Measurements from ENCODE around the gene REPS2. TPM values are rescaled to one million over a fixed set of nuclear protein-coding genes. Genes with fewer than 3 reads are reported as not detected.
A peak's percentile ranks its signal among the peaks of the same experiment; 100 is the strongest.

Gene REPS2
- total RNA-seq, 1 donor from 2014 or later = 1.2 TPM

GRCh38 chrX:16993791-16994318 is 47.4 kb downstream of the REPS2 start:
- TF ChIP-seq EZH2 (IDR thresholded peaks at IDR 0.05; ENCODE audit: insufficient read depth, low read length) = no peak
- no peak for TF ChIP-seq CTCF (IDR thresholded peaks at IDR 0.05; ENCODE audit: insufficient read depth, low read depth, low read length)
- Mint-ChIP-seq H3K27ac (ENCODE audit: unreplicated experiment) (no peak overlapping the region), H3K4me1 (ENCODE audit: low read depth, unreplicated experiment) (no peaks in the 10 kb centered on the region), H3K36me3 (ENCODE audit: low read depth, unreplicated experiment) (no peaks in the 10 kb centered on the region), H3K9me3 (ENCODE audit: unreplicated experiment) (no peaks in the 10 kb centered on the region), H3K4me3 (ENCODE audit: unreplicated experiment) (no peak overlapping the region), H3K27me3 (ENCODE audit: low read depth, unreplicated experiment) (peaks cover 2% of the 10 kb centered on the region)
- Histone ChIP-seq H4K20me1 (ENCODE audit: insufficient read depth, low read length) (no peaks in the 10 kb centered on the region), H3K4me3 (ENCODE audit: insufficient read depth, low read depth, low read length) (no peak overlapping the region), H3K79me2 (ENCODE audit: insufficient read depth, low read length) (no peaks in the 10 kb centered on the region), H3K4me2 (ENCODE audit: low read length) (no peak overlapping the region), H3K27ac (ENCODE audit: low read depth, low read length) (no peak overlapping the region), H3K4me1 (ENCODE audit: insufficient read depth, low read length) (no peaks in the 10 kb centered on the region), H2AFZ (ENCODE audit: low read depth, low read length) (no peak overlapping the region), H3K36me3 (ENCODE audit: insufficient read depth, low read length) (no peaks in the 10 kb centered on the region), H3K9me3 (ENCODE audit: insufficient read depth, low read depth, low read length) (no peaks in the 10 kb centered on the region), H3K9ac (ENCODE audit: low read length) (no peak overlapping the region), H3K27me3 (ENCODE audit: insufficient read depth, low read length) (no peaks in the 10 kb centered on the region)
- FAIRE-seq (peak; percentile 71), DNase-seq (ENCODE audit: low read depth) (no peak)

DNA sequence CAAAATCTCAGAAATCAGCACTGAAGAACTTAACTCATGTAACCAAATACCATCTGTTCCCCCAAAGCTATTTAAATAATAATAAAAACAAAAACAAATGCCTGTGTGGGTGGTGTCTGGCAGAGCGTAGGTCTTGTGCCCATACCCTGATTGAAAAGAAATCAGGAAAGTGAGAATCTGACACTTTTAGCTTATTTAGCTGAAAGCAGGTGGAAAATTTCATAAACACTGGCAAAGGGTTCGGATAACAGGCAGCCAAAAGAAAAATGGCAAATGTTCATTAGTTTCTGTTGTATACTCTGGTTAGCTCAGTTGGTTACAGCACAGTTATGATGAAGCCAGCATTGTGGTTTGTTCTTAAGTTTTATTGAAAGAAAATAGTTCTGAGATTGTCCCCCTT is 48.3 kb downstream of the REPS2 start:
- Mint-ChIP-seq H3K27me3 (ENCODE audit: low read depth, unreplicated experiment) (peaks cover 2% of the 10 kb centered on the region), H3K27ac (ENCODE audit: unreplicated experiment) (no peak overlapping the region), H3K36me3 (ENCODE audit: low read depth, unreplicated experiment) (no peaks in the 10 kb centered on the region), H3K4me1 (ENCODE audit: low read depth, unreplicated experiment) (no peaks in the 10 kb centered on the region), H3K9me3 (ENCODE audit: unreplicated experiment) (no peaks in the 10 kb centered on the region), H3K4me3 (ENCODE audit: unreplicated experiment) (no peak overlapping the region)
- H3K4me1 ChIP-seq (ENCODE audit: insufficient read depth, low read length) = no peaks in the 10 kb centered on the region
- no peaks in the 10 kb centered on the region for H3K36me3 ChIP-seq (ENCODE audit: insufficient read depth, low read length)
- TF ChIP-seq CTCF (IDR thresholded peaks at IDR 0.05; ENCODE audit: insufficient read depth, low read depth, low read length) = no peak
- no peak for TF ChIP-seq EZH2 (IDR thresholded peaks at IDR 0.05; ENCODE audit: insufficient read depth, low read length)
- H3K79me2 ChIP-seq (ENCODE audit: insufficient read depth, low read length) = no peaks in the 10 kb centered on the region
- H3K4me2 ChIP-seq (ENCODE audit: low read length) = no peak overlapping the region
- no peaks in the 10 kb centered on the region for H3K9me3 ChIP-seq (ENCODE audit: insufficient read depth, low read depth, low read length)
- FAIRE-seq (no peak), DNase-seq (ENCODE audit: low read depth) (no peak)
- H2AFZ ChIP-seq (ENCODE audit: low read depth, low read length) = no peak overlapping the region
- no peak overlapping the region for H3K4me3 ChIP-seq (ENCODE audit: insufficient read depth, low read depth, low read length)
- H4K20me1 ChIP-seq (ENCODE audit: insufficient read depth, low read length) = no peaks in the 10 kb centered on the region
- H3K27me3 ChIP-seq (ENCODE audit: insufficient read depth, low read length) = no peaks in the 10 kb centered on the region
- no peak overlapping the region for H3K27ac ChIP-seq (ENCODE audit: low read depth, low read length)
- no peak overlapping the region for H3K9ac ChIP-seq (ENCODE audit: low read length)

- no peaks in the 10 kb centered on the region for H3K36me3 ChIP-seq (ENCODE audit: insufficient read depth, low read length)
- no peaks in the 10 kb centered on the region for H3K36me3 Mint-ChIP-seq (ENCODE audit: low read depth, unreplicated experiment)
- H3K4me1 Mint-ChIP-seq (ENCODE audit: low read depth, unreplicated experiment) = no peaks in the 10 kb centered on the region
- H4K20me1 ChIP-seq (ENCODE audit: insufficient read depth, low read length) = no peaks in the 10 kb centered on the region
- no peaks in the 10 kb centered on the region for H3K27me3 ChIP-seq (ENCODE audit: insufficient read depth, low read length)
- no peak overlapping the region for H3K4me2 ChIP-seq (ENCODE audit: low read length)
- H3K27ac Mint-ChIP-seq (ENCODE audit: unreplicated experiment) = no peak overlapping the region
- H3K79me2 ChIP-seq (ENCODE audit: insufficient read depth, low read length) = no peaks in the 10 kb centered on the region
- H3K27me3 Mint-ChIP-seq (ENCODE audit: low read depth, unreplicated experiment) = peaks cover 2% of the 10 kb centered on the region
- H2AFZ ChIP-seq (ENCODE audit: low read depth, low read length) = no peak overlapping the region
- H3K27ac ChIP-seq (ENCODE audit: low read depth, low read length) = no peak overlapping the region
- FAIRE-seq (peak; percentile 26), DNase-seq (ENCODE audit: low read depth) (no peak)
- no peak overlapping the region for H3K4me3 ChIP-seq (ENCODE audit: insufficient read depth, low read depth, low read length)
- no peak for TF ChIP-seq CTCF (IDR thresholded peaks at IDR 0.05; ENCODE audit: insufficient read depth, low read depth, low read length)
- no peak for TF ChIP-seq EZH2 (IDR thresholded peaks at IDR 0.05; ENCODE audit: insufficient read depth, low read length)
- no peaks in the 10 kb centered on the region for H3K4me1 ChIP-seq (ENCODE audit: insufficient read depth, low read length)
- H3K9me3 Mint-ChIP-seq (ENCODE audit: unreplicated experiment) = no peaks in the 10 kb centered on the region
- H3K4me3 Mint-ChIP-seq (ENCODE audit: unreplicated experiment) = no peak overlapping the region
- H3K9me3 ChIP-seq (ENCODE audit: insufficient read depth, low read depth, low read length) = no peaks in the 10 kb centered on the region
- H3K9ac ChIP-seq (ENCODE audit: low read length) = no peak overlapping the region
These were observed 50.9 kb downstream of the REPS2 start for GRCh38 chrX:16997313-16997712.

Measured in astrocyte (in vitro differentiated cells and primary cell).